Dermis microvascular lymphatic vessel endothelial cell (primary cell): Measurements from ENCODE around the gene TOMM20L. TPM values are rescaled to one million over a fixed set of nuclear protein-coding genes. Genes with fewer than 3 reads are reported as not detected.
A peak's percentile ranks its signal among the peaks of the same experiment; 100 is the strongest.

Source experiments
- DNase-seq, 2 donors: peaks; one replicate each; pipeline versions ENCODE4 v3.0.0 to v3.0.0-alpha.2; 2010; ENCODE audit warnings: low read depth in 2 of 2
- total RNA-seq: library from RNA; depleted of rRNA; stranded (reverse); fragments of >200 nt; gene quantifications from 2 replicates; pipeline ENCODE4 v1.2.1, GENCODE V29; 2014

Gene TOMM20L
- total RNA-seq, 1 donor from 2014 or later = not detected

GRCh38 chr14:58426670-58427280 is 31.0 kb downstream of the TOMM20L start:
- DNase-seq = peak in 1 of 2 donors; percentile 72

- DNase-seq = peak; percentile 99
Observed at GRCh38 chr14:58427281-58428117, 31.8 kb downstream of the TOMM20L start, which contains the start of the genes KIAA0586 and TIMM9. KIAA0586 (plus strand) TSS chr14:58427719; CDS start chr14:58428265, 546 bp downstream. TIMM9 (minus strand) TSS chr14:58427531; CDS start chr14:58411945, 15,586 bp downstream.

- peak; percentile 44 to 76 for DNase-seq
Observed at GRCh38 chr14:58428118-58428683, 32.5 kb downstream of the TOMM20L start.

- DNase-seq = peak in 1 of 2 donors; percentile 3
Observed at GRCh38 chr14:58430156-58430555, 34.4 kb downstream of the TOMM20L start.

- DNase-seq = no peak
Observed at GRCh38 chr14:58439476-58439875, 43.7 kb downstream of the TOMM20L start.

GRCh38 chr14:58444627-58445026 is 48.9 kb downstream of the TOMM20L start:
- DNase-seq = no peak

GRCh38 chr14:58455593-58456265 is 60.0 kb downstream of the TOMM20L start:
- DNase-seq = no peak

Other genes with a start within 250 kb of the TOMM20L start
- gene ARMH4, start 243.7 kb upstream of the TOMM20L start, total RNA-seq = 1.4 and 1.5 TPM in 2 replicates
- gene ACTR10, start 195.8 kb upstream of the TOMM20L start, total RNA-seq = 24.9 and 27.7 TPM in 2 replicates
- gene PSMA3, start 151.1 kb upstream of the TOMM20L start, total RNA-seq = 106 and 120 TPM in 2 replicates
- 8.7 and 10.6 TPM in 2 replicates for gene ARID4A, start 97.4 kb upstream of the TOMM20L start, total RNA-seq
- 15.7 and 17.7 TPM in 2 replicates for gene TIMM9, start 31.6 kb downstream of the TOMM20L start, total RNA-seq
- 15.2 and 17.1 TPM in 2 replicates for gene KIAA0586, start 31.8 kb downstream of the TOMM20L start, total RNA-seq
- gene DACT1, start 242.0 kb downstream of the TOMM20L start, total RNA-seq = 0.13 TPM in 2 replicates